H1 (cell line): ENCODE data around the gene RERG. TPM values are rescaled to one million over a fixed set of nuclear protein-coding genes. Genes with fewer than 3 reads are reported as not detected.

Experiments used
- CTCF ChIA-PET: fragments of 300-600 bp; sonication (Branson Sonifier 250); formaldehyde crosslinking; loops from one replicate; lab custom pipeline; 2021; ENCODE audit not compliant: partially characterized antibody; lab: Charles Lee
- POLR2A ChIA-PET: fragments of 300-600 bp; sonication (Branson Sonifier 250); formaldehyde crosslinking; loops from one replicate; lab custom pipeline; 2021; ENCODE audit warnings: inconsistent platforms; ENCODE audit not compliant: partially characterized antibody; lab: Charles Lee
- DNase-seq, 2 experiments: peaks; one replicate each; pipeline versions ENCODE4 v3.0.0 to v3.0.0-alpha.2; 2010 to 2022; ENCODE audit warnings: low spot score in 2 of 2, low read depth in 1 of 2, mixed read lengths in 1 of 2
- FAIRE-seq: peaks from 2 replicates; lab custom pipeline; 2011; peaks lifted over from hg19 to GRCh38; lab: Jason Lieb, UNC
- H2AFZ ChIP-seq: 2 replicates; pipeline ENCODE4 v1.8.1; 2012; ENCODE audit warnings: low read length, inconsistent platforms
- H2AK5ac ChIP-seq: 2 replicates; pipeline ENCODE4 v1.6.1; 2013; ENCODE audit warnings: low read depth, low read length
- H2BK120ac ChIP-seq: replicated peaks from 2 replicates; pipeline ENCODE3; 2013; ENCODE audit warnings: low read depth, low read length, inconsistent platforms
- H2BK12ac ChIP-seq: 2 replicates; pipeline ENCODE4 v1.6.1; 2013; ENCODE audit warnings: low read depth, low read length
- H2BK15ac ChIP-seq: 2 replicates; pipeline ENCODE4 v1.6.1; 2013; ENCODE audit warnings: low read length
- H2BK20ac ChIP-seq: 2 replicates; pipeline ENCODE4 v1.6.1; 2013; ENCODE audit warnings: low read length
- H2BK5ac ChIP-seq: 2 replicates; pipeline ENCODE4 v1.6.1; 2013; ENCODE audit warnings: low read depth, low read length
- H3K14ac ChIP-seq: 2 replicates; pipeline ENCODE4 v1.6.1; 2013; ENCODE audit warnings: inconsistent platforms; ENCODE audit not compliant: insufficient read length
- H3K18ac ChIP-seq: 2 replicates; pipeline ENCODE4 v1.6.1; 2013; ENCODE audit warnings: low read length; ENCODE audit errors: extremely low read depth
- H3K23ac ChIP-seq: 2 replicates; pipeline ENCODE4 v1.6.1; 2013; ENCODE audit warnings: inconsistent platforms; ENCODE audit not compliant: insufficient read length
- H3K23me2 ChIP-seq: 2 replicates; pipeline ENCODE4 v1.6.1; 2013; ENCODE audit warnings: low read depth, low read length
- H3K27ac ChIP-seq: 2 replicates; pipeline ENCODE4 v1.6.1; 2011; ENCODE audit warnings: low read depth, low read length, inconsistent platforms
- H3K27me3 ChIP-seq, 4 experiments: replicated peaks in 1 of 4; 1 replicate in 1 of 4; 2 replicates in 3 of 4; pipeline versions ENCODE4 v1.6.1 to v1.8.1; 2011 to 2013; ENCODE audit warnings: low read length in 3 of 4, mild to moderate bottlenecking in 3 of 4, inconsistent platforms in 2 of 4, mixed read lengths in 2 of 4, moderate library complexity in 1 of 4; ENCODE audit not compliant: control insufficient read depth in 3 of 4, insufficient read depth in 3 of 4; ENCODE audit errors: extremely low read depth in 1 of 4
- H3K36me3 ChIP-seq, 4 experiments: 2 replicates each; pipeline versions ENCODE4 v1.6.1 to v1.8.1; 2011 to 2013; ENCODE audit warnings: mild to moderate bottlenecking in 4 of 4, low read length in 3 of 4, moderate library complexity in 2 of 4, control low read depth in 1 of 4, inconsistent platforms in 1 of 4; ENCODE audit not compliant: insufficient read depth in 4 of 4, control insufficient read depth in 2 of 4
- H3K4ac ChIP-seq: replicated peaks from 2 replicates; pipeline ENCODE3; 2013; ENCODE audit warnings: low read length, low read depth, mixed read lengths, inconsistent platforms; ENCODE audit not compliant: insufficient read length
- H3K4me1 ChIP-seq, 4 experiments: replicated peaks in 1 of 4; 1 replicate in 1 of 4; 2 replicates in 3 of 4; pipeline versions ENCODE4 v1.6.1 to v1.8.1; 2011 to 2013; ENCODE audit warnings: low read length in 3 of 4, inconsistent platforms in 2 of 4, mixed read lengths in 1 of 4; ENCODE audit not compliant: insufficient read depth in 4 of 4, control insufficient read depth in 3 of 4
- H3K4me2 ChIP-seq, 2 experiments: 2 replicates each; pipeline versions ENCODE4 v1.6.1 to v1.8.1; 2011 to 2013; ENCODE audit warnings: low read depth in 2 of 2, low read length in 2 of 2, control low read depth in 1 of 2, inconsistent platforms in 1 of 2, mild to moderate bottlenecking in 1 of 2; ENCODE audit not compliant: insufficient read depth in 1 of 2
- H3K4me3 ChIP-seq, 4 experiments: fragments of 200-600, 300-600 bp in 1 of 4; sonication (generic), shearing (Covaris generic), sonication (Bioruptor Twin) in 1 of 4; 2 replicates each; pipeline versions ENCODE4 v1.5.1 to v1.8.1; 2011 to 2016; ENCODE audit warnings: low read length in 4 of 4, low read depth in 3 of 4, control low read depth in 2 of 4, inconsistent platforms in 2 of 4, mild to moderate bottlenecking in 2 of 4, mixed read lengths in 1 of 4, moderate library complexity in 1 of 4; ENCODE audit not compliant: insufficient read depth in 2 of 4; ENCODE audit errors: extremely low read depth in 1 of 4
- H3K56ac ChIP-seq: replicated peaks from 2 replicates; pipeline ENCODE3; 2013; ENCODE audit warnings: low read depth, mild to moderate bottlenecking, mixed read lengths, low read length, inconsistent platforms; ENCODE audit not compliant: insufficient read length
- H3K79me1 ChIP-seq: 2 replicates; pipeline ENCODE4 v1.6.1; 2013; ENCODE audit warnings: low read depth, low read length, control low read depth
- H3K79me2 ChIP-seq, 2 experiments: 2 replicates each; pipeline versions ENCODE4 v1.6.1 to v1.8.1; 2012 to 2013; ENCODE audit warnings: low read length in 2 of 2, mild to moderate bottlenecking in 2 of 2, inconsistent platforms in 1 of 2; ENCODE audit not compliant: insufficient read depth in 2 of 2, control insufficient read depth in 1 of 2
- H3K9ac ChIP-seq, 4 experiments: replicated peaks in 1 of 4; 1 replicate in 1 of 4; 2 replicates in 3 of 4; pipeline versions ENCODE4 v1.6.1 to v1.8.1; 2011 to 2013; ENCODE audit warnings: low read depth in 3 of 4, low read length in 3 of 4, control low read depth in 2 of 4, mild to moderate bottlenecking in 2 of 4, moderate library complexity in 2 of 4, inconsistent platforms in 1 of 4; ENCODE audit errors: extremely low read depth in 1 of 4
- H3K9me3 ChIP-seq, 2 experiments: 2 replicates each; pipeline versions ENCODE4 v1.6.1 to v1.8.1; 2012 to 2013; ENCODE audit warnings: mild to moderate bottlenecking in 2 of 2, moderate library complexity in 2 of 2, control low read depth in 1 of 2, inconsistent platforms in 1 of 2, low read depth in 1 of 2, low read length in 1 of 2, mixed read lengths in 1 of 2; ENCODE audit not compliant: insufficient read depth in 2 of 2
- H4K20me1 ChIP-seq, 2 experiments: replicated peaks in 1 of 2; 2 replicates each; pipeline versions ENCODE3 to v1.8.1; 2011 to 2013; ENCODE audit warnings: inconsistent platforms in 2 of 2, low read length in 2 of 2, mild to moderate bottlenecking in 1 of 2; ENCODE audit not compliant: insufficient read depth in 2 of 2, control insufficient read depth in 1 of 2
- H4K5ac ChIP-seq: 2 replicates; pipeline ENCODE4 v1.6.1; 2013; ENCODE audit warnings: low read length, low read depth, mixed read lengths, inconsistent platforms; ENCODE audit not compliant: insufficient read length
- H4K8ac ChIP-seq: 2 replicates; pipeline ENCODE4 v1.8.0; 2013; ENCODE audit warnings: mild to moderate bottlenecking, moderate library complexity, low read length, inconsistent platforms; ENCODE audit not compliant: insufficient read depth; ENCODE audit errors: extremely low read depth
- H4K91ac ChIP-seq: replicated peaks from 2 replicates; pipeline ENCODE3; 2013; ENCODE audit warnings: low read length, mixed read lengths, inconsistent platforms; ENCODE audit not compliant: insufficient read length
- EP300 ChIP-seq, 2 experiments: IDR thresholded peaks; 1 replicate in 1 of 2; 2 replicates in 1 of 2; pipeline ENCODE4 v1.6.1; 2011 to 2012; ENCODE audit warnings: low read depth in 2 of 2, low read length in 2 of 2, mild to moderate bottlenecking in 2 of 2, borderline replicate concordance in 1 of 2, inconsistent platforms in 1 of 2, moderate library complexity in 1 of 2
- WGBS, 2 experiments: shearing (Covaris generic) in 1 of 2; methylation state at CpG; one replicate each; pipeline versions ENCODE4 v1.1.6 to v1.1.7; 2013 to 2015; ENCODE audit warnings: low lambda C conversion rate in 2 of 2, mixed read lengths in 2 of 2, inconsistent platforms in 1 of 2, low coverage in 1 of 2, missing lambda C conversion rate in 1 of 2; ENCODE audit not compliant: insufficient replicate concordance in 2 of 2, insufficient coverage in 1 of 2, insufficient read length in 1 of 2; ENCODE audit errors: extremely low coverage in 1 of 2, missing lambda C conversion rate in 1 of 2; 5-methylcytosine and 5-hydroxymethylcytosine counted together
- polyA plus RNA-seq, 7 experiments: library from polyadenylated mRNA; depleted of rRNA in 3 of 7; stranded (reverse) in 5 of 7; unstranded in 2 of 7; fragments of >200 nt in 5 of 7; fragments of 200-250 nt in 2 of 7; gene quantifications; 1 replicate in 5 of 7; 2 replicates in 1 of 7; 4 replicates in 1 of 7; pipeline versions ENCODE4 v1.2.1 to v1.2.3, GENCODE V29; 2011 to 2013; ENCODE audit warnings: missing spikeins in 2 of 7, mixed read lengths in 2 of 7
- total RNA-seq: library from RNA; stranded (reverse); fragmentation: NEBNext Ultra II Directional; extraction: Animal tissue kit (Norgen Biotek cat#: 25700); gene quantifications from 2 replicates; pipeline ENCODE4 v1.2.1, GENCODE V29; 2021

Gene RERG
- total and polyA plus RNA-seq, 2 of the 8 experiments (the other 6 are each of a cell fraction or from before 2014, with no cell fraction given): 0.12 to 0.86 TPM

DNA sequence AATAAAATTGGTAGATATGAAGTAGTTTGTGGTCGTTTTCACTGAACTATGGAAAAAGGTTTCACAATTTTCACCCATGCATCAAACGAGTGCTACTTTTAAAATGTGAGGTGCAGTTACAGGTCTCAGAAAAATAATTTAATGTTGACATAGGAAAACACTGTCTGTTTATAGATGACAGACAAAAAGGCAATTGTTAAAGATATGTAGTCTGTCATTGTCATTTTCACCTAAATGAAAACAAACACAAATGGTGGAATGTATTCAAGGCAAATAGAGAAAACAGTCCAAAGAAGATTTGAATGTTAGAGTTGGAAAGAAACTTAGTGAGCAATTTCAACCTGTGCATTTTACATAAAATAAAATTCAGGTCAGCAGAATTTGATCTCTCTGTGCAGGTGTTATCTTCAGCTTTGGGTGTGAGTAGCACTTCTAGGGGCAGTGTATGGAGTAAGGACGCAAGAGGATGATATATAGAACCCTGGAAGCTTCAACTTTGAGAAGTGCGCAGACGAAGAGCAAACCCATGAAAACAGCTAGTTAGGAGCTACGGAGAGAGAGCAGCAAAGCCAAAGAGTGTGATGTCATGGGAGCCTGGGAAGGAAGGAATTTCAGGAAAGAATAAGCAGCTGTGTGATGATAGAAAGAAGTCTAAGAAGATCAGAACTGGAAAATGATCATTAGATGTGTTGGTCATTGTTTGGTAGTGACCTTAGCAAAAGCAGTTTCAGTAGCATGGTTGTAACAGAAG lies 6.2 kb downstream of the RERG start:
- no peak overlapping the region for H3K4ac ChIP-seq
- no peak overlapping the region for H3K27ac ChIP-seq
- TF ChIP-seq EP300 (IDR thresholded peaks at IDR 0.05; ENCODE audit: borderline replicate concordance in 1 of 2, low read depth in 2 of 2, low read length in 2 of 2): no peak
- no peaks in the 10 kb centered on the region; the same call in 1 of the 2 replicates for H3K23me2 ChIP-seq
- no peaks in the 10 kb centered on the region for H3K79me1 ChIP-seq
- no peaks in the 10 kb centered on the region for H3K36me3 ChIP-seq
- no peak overlapping the region for H4K91ac ChIP-seq
- 90% methylated on average over 6 of the region's 6 CpGs; no CpG with 5 or more reads in 1 of the 2 experiments for WGBS, 2 experiments
- H3K79me2 ChIP-seq: no peaks in the 10 kb centered on the region
- H3K18ac ChIP-seq: no peak overlapping the region
- no peak overlapping the region for H3K9ac ChIP-seq
- no peak overlapping the region for H2BK20ac ChIP-seq
- CTCF ChIA-PET: interaction anchor here (0.6 to 3.5 kb wide), 10 partner anchors 9 to 404 kb away, joined by 3 to 15 read pairs (median 4); no protein-coding TSS in a partner anchor
- DNase-seq: no peak
- no peak overlapping the region for H3K14ac ChIP-seq
- H3K4me2 ChIP-seq: no peak overlapping the region
- no peak overlapping the region for H3K56ac ChIP-seq
- no peak overlapping the region for H2AK5ac ChIP-seq
- no peaks in the 10 kb centered on the region for H3K9me3 ChIP-seq
- no peak overlapping the region for H2BK5ac ChIP-seq
- H3K4me1 ChIP-seq: no peaks in the 10 kb centered on the region
- no peak for FAIRE-seq
- no peak overlapping the region for H4K8ac ChIP-seq
- H3K23ac ChIP-seq: no peak overlapping the region
- no peak overlapping the region for H2BK15ac ChIP-seq
- H2BK120ac ChIP-seq: no peak overlapping the region
- H4K5ac ChIP-seq: no peak overlapping the region
- no peak overlapping the region for H2BK12ac ChIP-seq
- POLR2A ChIA-PET: no interaction called here
- no peaks in the 10 kb centered on the region for H4K20me1 ChIP-seq
- H2AFZ ChIP-seq: no peak overlapping the region
- H3K4me3 ChIP-seq: no peak overlapping the region
- no peaks in the 10 kb centered on the region for H3K27me3 ChIP-seq
